IPS-18c (cell line): ENCODE measurements around the gene TGIF2.
"Not testable (repeated sequence)": the region's sequence is repeated elsewhere in the genome, so short reads cannot be mapped to it uniquely, and the experiment has no call there.

Experiments
- H3K4me3 ChIP-seq: 2 replicates; pipeline ENCODE4 v1.7.0; 2013; ENCODE audit warnings: low read depth, mild to moderate bottlenecking, low read length, moderate library complexity; ENCODE audit not compliant: insufficient read depth
- H3K9me3 ChIP-seq: one replicate; pipeline ENCODE4 v1.6.1; 2013; ENCODE audit warnings: mild to moderate bottlenecking, low read length, moderate library complexity; ENCODE audit not compliant: control insufficient read depth, insufficient read depth

TGIF2 gene

GRCh38 chr20:36593347-36593929 lies 20.0 kb downstream of the TGIF2 start:
- H3K4me3 ChIP-seq, result no peak overlapping the region

GRCh38 chr20:36599912-36600345 lies 26.5 kb downstream of the TGIF2 start:
- Histone ChIP-seq H3K9me3 (no peaks in the 10 kb centered on the region), H3K4me3 (no peak overlapping the region)

More at GRCh38 chr20:36593347-36593929, 20.0 kb downstream of the TGIF2 start:
- no peaks in the 10 kb centered on the region for H3K9me3 ChIP-seq

- no peak overlapping the region for H3K4me3 ChIP-seq
- H3K9me3 ChIP-seq, result no peaks in the 10 kb centered on the region
Observed at GRCh38 chr20:36601540-36601939, 28.1 kb downstream of the TGIF2 start.

DNA sequence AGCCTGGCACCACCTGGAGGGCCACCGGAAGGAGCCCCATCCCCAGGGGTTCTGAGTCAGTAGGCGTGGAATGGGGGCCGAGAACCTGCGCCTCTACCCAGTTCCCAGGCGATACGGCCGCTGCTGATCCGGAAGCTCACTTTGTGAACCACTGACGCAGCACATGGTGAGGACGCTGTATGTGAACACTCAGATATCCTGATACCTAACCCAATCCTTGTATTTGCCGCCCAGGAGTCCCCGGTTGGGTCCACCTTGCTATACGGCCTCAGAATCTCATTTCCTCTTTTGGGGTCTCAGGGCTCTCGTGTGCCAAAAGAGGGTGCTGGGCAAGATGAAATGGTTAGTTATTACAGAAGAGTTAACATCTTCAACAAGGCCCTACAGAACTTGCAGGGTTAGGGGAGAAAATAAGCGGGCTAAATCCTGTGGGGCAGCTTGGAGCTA lies 31.6 kb downstream of the TGIF2 start:
- H3K4me3 ChIP-seq, result peak overlapping the region; percentile 2; the same call in 1 of the 2 replicates
- H3K9me3 ChIP-seq, result no peaks in the 10 kb centered on the region

GRCh38 chr20:36605399-36606157 lies 32.2 kb downstream of the TGIF2 start, which contains the start of gene RAB5IF:
RAB5IF (plus strand) TSS chr20:36605779; CDS start chr20:36605952, 173 bp downstream.
- Histone ChIP-seq H3K9me3 (no peaks in the 10 kb centered on the region), H3K4me3 (peak within 1 kb of the TSS; percentile 98)

- no peaks in the 10 kb centered on the region for H3K9me3 ChIP-seq
- H3K4me3 ChIP-seq, result peak overlapping the region; percentile 98
Observed at GRCh38 chr20:36606158-36607066, 33.0 kb downstream of the TGIF2 start.

DNA sequence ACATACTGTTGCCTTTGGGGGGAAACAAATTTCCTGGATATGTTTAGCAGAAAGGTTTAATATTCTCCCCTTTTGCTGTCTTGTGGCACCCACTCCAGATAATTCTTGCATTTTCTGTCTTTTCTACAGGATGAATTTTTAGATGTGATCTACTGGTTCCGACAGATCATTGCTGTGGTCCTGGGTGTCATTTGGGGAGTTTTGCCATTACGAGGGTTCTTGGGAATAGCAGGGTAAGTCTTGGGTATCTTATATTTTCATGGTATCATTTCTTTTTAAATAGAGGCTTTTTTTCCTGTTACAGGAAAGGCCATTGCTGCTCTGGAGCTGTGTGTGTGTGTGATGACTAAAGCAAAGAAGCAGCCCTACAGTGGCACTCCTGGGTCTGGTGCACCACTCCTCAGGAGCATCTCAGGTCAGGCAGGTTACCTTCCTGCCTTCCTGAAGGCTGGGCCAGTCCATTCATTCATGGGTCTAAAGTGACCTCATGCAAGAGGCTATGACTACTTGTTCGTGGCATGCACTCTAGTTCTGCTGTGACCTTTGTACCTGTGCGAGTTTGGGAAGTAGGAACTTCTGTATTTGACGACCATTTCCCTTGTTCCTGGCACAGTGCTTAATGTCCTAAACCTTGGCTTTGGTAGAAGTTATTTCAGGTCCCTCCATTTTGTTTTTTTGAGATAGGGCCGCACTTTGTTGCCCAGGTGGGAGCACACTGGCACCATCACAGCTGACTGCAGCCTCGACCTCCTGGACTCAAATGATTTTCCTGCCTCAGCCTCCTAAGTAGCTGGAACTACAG lies 34.4 kb downstream of the TGIF2 start:
- Histone ChIP-seq H3K9me3 (no peaks in the 10 kb centered on the region), H3K4me3 (no peak overlapping the region)

DNA sequence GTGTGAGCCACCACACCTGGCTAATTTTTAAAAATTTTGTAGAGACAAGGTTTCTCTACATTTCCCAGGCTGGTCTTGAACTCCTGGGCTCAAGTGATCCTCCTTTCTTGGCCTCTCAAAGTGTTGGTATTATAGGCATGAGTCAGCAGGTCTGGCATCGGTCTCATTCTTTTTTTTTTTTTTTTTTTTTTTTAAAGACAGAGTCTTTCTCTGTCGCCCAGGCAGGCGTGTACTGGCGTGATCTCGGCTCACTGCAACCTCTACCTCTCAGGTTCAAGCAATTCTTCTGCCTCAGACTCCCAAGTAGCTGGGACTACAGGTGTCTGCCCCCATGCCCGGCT lies 35.0 kb downstream of the TGIF2 start:
- not testable (repeated sequence) for H3K4me3 ChIP-seq, H3K9me3 ChIP-seq

GRCh38 chr20:36611625-36612024 lies 38.2 kb downstream of the TGIF2 start:
- Histone ChIP-seq H3K9me3 (no peaks in the 10 kb centered on the region), H3K4me3 (no peak overlapping the region)

- Histone ChIP-seq H3K4me3 (no peak overlapping the region), H3K9me3 (no peaks in the 10 kb centered on the region)
Observed at GRCh38 chr20:36613974-36614373, 40.6 kb downstream of the TGIF2 start.

- Histone ChIP-seq H3K4me3 (no peak overlapping the region), H3K9me3 (no peaks in the 10 kb centered on the region)
Observed at GRCh38 chr20:36614781-36615557, 41.6 kb downstream of the TGIF2 start.

- no peak overlapping the region for H3K4me3 ChIP-seq
- no peaks in the 10 kb centered on the region for H3K9me3 ChIP-seq
Observed at GRCh38 chr20:36620917-36621316, 47.5 kb downstream of the TGIF2 start.

GRCh38 chr20:36623444-36623843 lies 50.0 kb downstream of the TGIF2 start:
- Histone ChIP-seq H3K9me3 (no peaks in the 10 kb centered on the region), H3K4me3 (no peak overlapping the region)

DNA sequence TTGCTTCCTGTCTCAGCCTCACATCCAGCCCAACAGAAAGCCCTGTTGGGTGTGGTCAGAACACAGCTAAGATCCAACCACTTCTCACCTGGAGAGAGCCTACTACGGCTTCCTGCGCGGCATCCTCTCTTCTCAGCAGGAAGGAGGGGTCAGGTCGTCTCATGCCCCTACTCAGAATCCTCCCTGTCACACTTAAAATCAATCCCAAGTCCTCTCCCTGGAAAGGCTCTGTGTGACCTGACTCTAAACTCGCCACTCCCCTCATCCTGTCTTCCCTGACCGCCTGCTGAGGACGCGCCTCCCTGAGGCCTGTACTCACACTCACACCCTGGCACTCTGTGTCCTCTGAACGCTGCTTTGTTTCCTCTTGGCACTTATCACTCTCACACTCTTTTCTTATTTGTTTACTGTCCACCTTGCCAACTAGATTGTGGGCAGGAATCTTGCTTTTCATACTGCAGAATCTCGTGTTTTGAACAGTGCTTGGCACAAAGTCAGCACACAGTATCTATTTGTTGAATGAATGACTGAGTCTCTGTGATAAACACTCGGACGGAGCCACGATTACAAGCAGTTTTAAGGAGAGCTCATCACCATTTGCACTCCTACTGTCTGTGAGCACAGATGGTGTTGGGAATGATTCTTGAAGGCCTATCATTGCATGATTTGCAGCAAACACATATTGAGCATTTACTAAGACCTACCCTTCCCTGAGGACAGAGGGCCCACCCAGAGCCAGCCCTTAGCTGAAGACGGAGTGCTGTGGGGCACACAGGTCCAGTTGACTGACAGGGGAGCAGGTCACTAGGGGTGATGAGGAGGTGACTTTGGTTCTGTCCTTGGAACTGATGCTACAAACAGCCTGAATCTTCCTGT lies 50.9 kb downstream of the TGIF2 start:
- no peaks in the 10 kb centered on the region for H3K9me3 ChIP-seq
- H3K4me3 ChIP-seq, result no peak overlapping the region

DNA sequence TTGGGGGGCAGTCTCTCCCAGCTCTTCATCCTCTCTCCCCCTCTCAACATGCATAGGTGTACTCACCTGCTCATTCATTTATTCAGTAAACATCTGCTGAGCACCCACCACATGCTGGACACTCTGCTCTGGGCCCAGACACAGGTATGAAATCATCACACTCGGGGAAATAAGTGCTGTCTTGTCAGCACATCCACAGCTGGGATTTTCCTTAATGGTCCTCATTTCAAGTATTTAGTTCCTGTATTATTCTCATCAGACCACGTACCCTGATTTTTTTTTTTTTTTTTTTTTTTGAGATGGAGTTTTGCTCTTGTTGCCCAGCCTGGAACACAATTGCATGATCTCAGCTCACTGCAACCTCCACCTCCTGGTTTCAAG lies 51.5 kb downstream of the TGIF2 start:
- Histone ChIP-seq H3K9me3 (no peaks in the 10 kb centered on the region), H3K4me3 (no peak overlapping the region)
